HG03565 (cell line): ENCODE results near the gene SLC9A8.
"Not testable (repeated sequence)": the region's sequence is repeated elsewhere in the genome, so short reads cannot be mapped to it uniquely, and the experiment has no call there.

Source experiments
- ATAC-seq: cut with Tn5 transposase; IDR thresholded peaks from one replicate; pipeline ENCODE4 v1.9.1; 2021; ENCODE audit warnings: mild to moderate bottlenecking, moderate library complexity; ENCODE audit not compliant: unreplicated experiment

Gene SLC9A8

GRCh38 chr20:49891476-49892110 is 79.0 kb downstream of the SLC9A8 start:
- no peak for ATAC-seq

GRCh38 chr20:49892260-49892659 is 79.6 kb downstream of the SLC9A8 start:
- no peak for ATAC-seq

- no peak for ATAC-seq
Measured at GRCh38 chr20:49892817-49893216, 80.2 kb downstream of the SLC9A8 start.

DNA sequence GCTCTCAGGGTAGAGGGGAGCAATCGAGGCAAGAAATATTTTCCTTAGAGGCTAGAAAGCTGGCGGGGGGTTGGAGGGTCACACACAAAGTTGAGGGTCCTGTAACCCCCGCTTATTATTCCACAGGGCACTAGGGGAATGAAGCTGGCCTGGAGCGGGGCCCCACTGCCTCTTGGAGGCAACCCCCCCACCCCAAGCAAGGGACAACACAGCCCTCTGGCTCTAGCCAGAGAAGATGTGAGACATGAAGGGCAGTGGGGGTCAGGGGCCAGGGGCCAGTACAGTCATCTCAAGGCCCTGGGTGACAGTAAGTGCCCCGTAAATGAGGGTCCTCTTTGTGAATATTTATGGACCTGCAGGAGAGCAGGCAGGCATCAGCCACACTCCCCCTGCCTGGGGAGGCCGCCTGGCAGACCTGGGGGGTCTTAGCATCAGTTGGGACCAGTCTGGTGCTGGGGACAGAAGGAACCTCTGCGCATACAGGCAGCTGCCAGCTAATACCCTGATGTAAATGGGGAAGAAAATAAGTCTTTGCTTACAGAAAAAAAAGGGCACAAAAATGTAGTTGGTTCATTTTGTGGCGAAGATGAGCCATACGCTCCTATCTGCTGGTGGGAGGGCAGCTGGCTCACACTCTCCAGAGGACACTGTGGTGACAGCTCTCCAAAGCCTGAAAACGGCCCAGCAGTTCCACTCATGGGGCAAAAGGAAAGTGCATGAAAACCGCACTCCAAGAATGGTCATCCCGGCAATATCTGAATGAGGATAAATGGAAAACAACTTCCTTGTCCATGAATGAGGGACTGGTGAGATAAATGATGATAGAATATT is 80.8 kb downstream of the SLC9A8 start:
- ATAC-seq, result no peak

DNA sequence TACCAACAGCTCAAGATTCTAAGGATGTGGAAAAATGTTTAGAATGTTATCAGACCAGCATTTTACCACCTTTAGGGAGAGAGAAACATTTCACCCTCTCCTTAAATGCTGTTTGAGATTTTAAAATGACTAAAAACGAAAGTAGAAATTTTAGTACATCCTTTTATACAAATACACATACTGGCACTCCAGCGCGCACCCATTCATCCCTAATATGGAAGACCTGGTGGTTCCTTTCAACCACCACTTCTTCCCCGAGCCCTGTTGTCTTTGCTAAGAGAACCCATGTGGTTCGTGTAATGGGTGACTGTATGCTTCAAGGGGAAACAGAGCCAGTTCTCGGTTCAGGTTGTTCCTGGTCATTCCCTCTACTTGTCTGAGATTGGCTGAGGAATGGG is 81.4 kb downstream of the SLC9A8 start:
- ATAC-seq, result no peak

GRCh38 chr20:49895474-49896093 is 83.0 kb downstream of the SLC9A8 start:
- not testable (repeated sequence) for ATAC-seq

DNA sequence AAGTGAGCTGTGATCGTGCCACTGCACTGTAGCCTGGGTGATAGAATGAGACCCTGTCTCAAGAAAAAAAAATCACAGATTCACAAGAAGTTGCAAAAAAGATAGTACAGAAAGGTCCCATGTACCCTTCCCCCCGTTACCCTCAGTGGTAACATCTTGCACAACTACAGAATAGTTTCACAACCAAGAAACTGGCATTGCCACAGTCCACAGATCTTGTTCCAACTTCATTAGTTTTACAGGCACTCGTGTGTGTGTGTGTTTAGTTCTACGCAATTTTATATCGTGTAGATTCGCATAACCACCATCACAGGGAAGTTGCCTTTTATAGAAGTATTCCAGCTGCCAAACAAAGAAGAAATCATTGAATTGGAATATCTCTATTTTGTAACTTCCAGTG is 83.6 kb downstream of the SLC9A8 start:
- ATAC-seq, result no peak

- no peak for ATAC-seq
Measured at GRCh38 chr20:49899541-49900383, 87.1 kb downstream of the SLC9A8 start.

- ATAC-seq, result no peak
Measured at GRCh38 chr20:49901588-49901987, 89.0 kb downstream of the SLC9A8 start.

DNA sequence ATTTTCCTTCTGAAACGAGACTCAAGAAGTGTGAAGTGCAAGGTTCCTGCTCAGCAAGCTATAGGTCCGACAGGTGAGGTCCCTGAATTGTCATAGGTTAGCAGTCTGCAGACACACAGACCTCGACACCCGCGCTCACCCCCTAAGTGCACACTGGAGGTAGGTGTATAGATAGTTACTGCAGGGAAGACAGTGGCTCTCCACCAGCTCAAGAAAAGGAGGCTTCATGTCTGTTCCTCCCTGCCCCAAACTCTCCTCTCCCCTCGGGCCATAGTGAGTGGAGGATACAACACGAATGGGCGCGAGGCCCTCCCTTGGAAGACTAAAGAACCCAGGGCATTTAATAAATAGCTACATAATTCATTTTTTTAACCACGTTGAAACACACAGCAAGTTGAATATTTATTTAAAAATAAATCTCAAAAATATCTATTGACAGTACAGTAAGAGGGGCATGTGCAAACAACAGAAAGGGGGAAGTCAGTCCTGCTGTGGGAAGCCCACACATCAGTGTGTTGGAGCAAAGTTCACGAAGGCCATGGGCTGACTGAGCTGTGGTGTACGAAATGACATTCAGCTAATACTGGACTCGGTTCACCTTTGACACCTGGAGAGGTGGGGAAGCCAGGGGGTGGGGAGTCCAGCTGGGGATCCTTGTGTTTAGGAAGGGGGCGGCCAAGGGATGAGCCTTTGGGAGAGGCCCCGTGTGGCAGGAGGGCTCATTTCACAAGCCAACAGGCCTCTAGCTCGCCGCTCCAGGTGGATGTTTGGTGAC is 92.0 kb downstream of the SLC9A8 start:
- ATAC-seq, result no peak

DNA sequence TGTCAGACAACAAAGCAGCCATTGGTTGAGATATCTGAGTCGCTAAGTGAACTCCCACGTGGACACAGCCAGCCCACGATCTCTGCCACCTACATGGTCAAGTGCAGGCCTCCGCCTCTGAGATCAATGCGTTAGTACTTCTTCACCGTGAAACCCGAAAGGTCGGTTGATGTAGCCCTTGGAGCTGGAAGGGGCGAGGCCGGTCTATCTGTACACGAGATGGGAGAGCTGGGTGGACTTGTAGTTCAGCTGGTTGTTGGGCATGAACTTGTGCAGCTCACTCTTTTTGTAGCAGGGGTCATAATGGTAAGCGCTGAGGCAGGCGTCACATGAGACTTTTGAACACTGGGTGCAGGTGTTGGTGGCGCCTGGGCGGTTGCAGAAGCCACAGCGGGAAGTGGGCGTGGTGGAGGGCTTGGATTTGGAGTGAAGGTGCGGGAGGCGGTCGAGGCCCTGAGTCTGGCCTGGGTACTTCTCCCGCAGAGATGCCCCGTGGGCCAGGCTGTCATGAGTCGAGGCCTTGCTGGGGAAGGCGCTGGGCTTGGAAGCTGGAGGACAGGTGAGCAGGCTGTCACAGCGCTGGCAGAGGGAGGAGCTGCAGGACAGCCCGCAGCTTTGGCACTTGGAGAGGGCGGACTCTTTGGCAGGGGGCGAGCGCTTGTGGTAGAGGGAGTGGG is 92.9 kb downstream of the SLC9A8 start:
- ATAC-seq, result no peak

- ATAC-seq, result no peak
Measured at GRCh38 chr20:49906101-49906604, 93.5 kb downstream of the SLC9A8 start.

GRCh38 chr20:49906615-49907154 is 94.1 kb downstream of the SLC9A8 start:
- no peak for ATAC-seq

DNA sequence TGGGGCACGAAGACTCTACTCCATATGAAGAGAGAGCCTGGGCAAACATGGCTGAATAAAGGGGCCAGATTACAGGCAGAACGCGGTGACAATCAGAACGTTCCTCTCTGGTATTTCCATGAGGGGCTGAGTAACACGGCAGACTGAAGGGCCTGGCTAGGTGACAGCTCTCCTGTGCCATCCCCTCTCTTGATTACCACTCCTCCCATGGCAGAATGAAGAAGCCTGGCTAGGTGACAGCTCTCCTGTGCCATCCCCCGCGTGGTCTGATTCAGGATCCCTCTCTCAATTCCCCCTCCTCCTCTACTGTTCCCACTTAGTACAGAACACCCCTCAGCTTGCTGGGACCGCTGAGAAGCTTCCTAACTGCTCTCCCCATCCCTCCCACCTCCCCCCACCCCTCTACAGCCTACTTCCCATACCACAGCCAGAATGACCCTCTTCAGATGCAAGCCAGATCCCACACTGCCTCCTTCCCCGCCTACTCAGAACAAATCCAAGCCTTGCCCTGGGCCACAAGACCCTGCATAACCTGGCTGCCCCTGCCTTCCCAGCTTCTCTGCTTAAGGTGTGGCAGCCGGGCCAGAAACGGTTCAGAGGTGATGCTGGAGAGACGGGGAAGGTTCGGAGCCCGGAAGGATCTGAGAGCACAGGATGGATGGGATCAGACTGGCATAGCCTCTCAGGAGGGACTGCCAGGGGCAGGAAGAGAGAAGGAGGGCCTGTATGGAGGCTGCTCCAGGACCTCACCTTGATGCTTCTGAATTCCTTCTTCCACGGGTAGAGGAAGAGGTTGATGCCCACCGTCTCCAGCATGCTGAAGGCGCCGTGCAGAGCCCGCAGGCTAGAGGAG is 95.0 kb downstream of the SLC9A8 start:
- ATAC-seq, result no peak

DNA sequence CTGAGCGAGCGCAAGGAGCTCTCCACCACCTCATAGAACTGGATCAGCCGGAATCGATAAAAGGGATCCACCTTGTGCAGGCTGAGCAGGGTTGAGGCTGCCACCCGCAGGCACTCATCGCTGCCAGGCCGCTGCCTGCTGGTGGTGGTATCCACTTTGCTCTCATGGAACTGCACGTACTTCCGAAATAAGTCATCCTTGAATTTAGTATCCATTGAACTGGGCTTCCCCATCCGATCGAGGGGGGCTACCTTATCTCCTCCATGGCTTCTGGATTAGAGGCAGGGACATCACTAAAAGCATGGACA is 95.6 kb downstream of the SLC9A8 start:
- ATAC-seq, result no peak

GRCh38 chr20:49909499-49910339 is 97.1 kb downstream of the SLC9A8 start:
- ATAC-seq, result no peak

GRCh38 chr20:49910340-49910706 is 97.7 kb downstream of the SLC9A8 start:
- no peak for ATAC-seq
